Measurements from ENCODE around the gene SPP2. TPM values are rescaled to one million over a fixed set of nuclear protein-coding genes. Genes with fewer than 3 reads are reported as not detected.

Gene SPP2
- polyA plus RNA-seq, 12 donors: 0.59 TPM; not detected in 11

DNA sequence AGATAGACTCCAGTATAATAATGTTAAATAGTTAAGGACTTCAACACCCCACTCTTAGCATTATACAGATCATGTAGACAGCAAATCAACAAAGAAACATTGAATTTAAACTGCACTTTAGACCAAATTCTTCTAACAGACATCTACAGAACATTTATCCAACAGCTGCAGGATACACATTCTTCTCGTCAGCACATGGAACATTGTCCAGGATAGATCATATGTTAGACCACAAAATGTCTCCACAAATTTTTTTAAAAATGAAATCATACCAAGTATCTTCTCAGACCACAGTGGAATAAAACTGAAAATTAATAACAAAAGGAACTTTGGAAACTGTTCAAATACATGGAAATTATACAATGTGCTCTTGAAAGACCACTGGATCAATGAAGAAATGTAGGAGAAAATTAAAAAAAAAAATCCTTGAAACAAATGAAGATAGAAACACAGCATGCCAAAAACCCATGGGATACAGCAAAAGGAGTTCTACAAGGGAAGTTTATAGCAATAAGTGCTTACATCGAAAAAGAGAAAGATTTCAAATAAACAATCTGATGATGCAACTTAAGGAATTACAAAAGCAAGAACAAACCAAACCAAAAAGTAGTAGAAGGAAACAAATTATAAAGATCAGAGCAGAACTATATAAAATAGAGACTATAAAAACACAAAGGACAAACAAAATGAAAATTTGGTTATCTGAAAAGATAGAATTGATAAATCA lies 12.3 kb upstream of the SPP2 start:
- DNase-seq: no peak

GRCh38 chr2:234044157-234044556 lies 6.3 kb upstream of the SPP2 start:
- no peak for DNase-seq

DNA sequence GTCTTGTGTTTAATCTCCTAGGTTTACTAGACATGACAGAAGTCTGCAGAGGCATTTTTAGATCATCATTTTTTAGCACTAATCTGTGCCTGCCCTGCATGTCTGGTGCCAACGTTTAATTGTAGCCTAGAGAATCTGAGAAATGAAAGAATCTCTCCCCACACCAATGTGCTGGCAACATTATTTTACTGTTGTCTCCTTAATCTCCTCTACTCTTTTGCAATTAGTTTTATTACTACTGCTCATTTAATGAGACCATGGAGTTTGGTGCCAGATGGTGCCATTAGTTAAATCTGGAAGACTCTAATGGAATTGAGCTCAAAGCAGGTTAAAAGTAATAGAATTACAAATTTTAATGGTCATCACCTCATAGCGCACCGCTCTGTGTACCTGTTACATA lies 4.0 kb upstream of the SPP2 start:
- no peak for DNase-seq

GRCh38 chr2:234047361-234047760 lies 3.1 kb upstream of the SPP2 start:
- DNase-seq: no peak

GRCh38 chr2:234048049-234048448 lies 2.5 kb upstream of the SPP2 start:
- DNase-seq: no peak

DNA sequence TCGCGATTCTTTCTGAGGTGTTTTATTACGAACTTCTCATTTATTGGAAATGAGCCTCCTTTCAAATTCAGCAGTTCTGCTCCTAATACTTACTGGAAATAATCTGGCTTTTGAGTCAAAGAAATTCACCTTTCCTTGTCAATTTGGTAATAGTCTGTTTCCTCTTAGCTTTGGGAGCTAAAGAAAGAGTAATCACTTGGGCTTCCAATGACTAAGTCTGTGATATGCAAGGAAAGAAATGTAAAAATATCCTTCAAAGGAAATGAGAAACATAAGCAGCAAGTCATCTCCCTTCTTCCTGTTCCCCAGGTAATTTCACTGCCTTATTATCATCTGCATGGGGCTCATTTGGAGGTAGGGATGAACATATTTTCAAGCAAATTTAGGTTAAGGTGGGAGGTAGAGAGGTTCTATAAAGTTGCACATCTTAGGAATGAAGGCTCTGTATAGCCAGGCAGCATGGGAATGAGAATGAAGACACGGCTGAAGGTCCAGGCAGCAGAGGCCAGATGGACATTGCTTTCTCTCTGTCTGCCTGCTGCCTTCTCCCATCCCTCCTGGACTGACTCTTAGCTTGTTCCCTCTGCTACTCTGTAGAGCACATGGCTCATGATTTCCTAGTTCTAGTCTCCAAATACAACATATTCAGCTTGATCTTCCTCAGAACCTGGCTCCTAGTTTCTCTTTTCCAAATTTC lies 1.0 kb downstream of the SPP2 start:
- DNase-seq: no peak

DNA sequence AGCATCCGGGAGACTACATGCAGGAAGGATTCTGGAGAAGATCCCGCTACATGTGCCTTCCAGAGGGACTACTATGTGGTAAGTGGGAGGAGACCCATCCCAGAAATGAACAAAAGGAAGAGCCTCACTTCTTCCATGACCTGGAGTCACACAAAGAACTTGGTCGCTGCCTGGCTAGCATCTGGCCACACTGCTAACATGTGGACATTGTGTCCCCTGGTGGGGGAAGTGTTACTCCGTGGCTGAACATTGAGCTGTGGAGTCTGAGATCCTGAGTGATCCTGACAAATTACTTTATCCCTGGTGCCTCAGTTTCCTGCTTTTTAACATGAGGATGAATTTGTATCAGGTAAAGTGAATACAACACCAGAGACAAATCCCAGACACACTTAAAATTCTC lies 8.4 kb downstream of the SPP2 start:
- no peak for DNase-seq

- DNase-seq: no peak
These were observed 9.7 kb downstream of the SPP2 start for GRCh38 chr2:234060236-234060635.

GRCh38 chr2:234061624-234062257 lies 11.2 kb downstream of the SPP2 start:
- DNase-seq: no peak

GRCh38 chr2:234066587-234066986 lies 16.1 kb downstream of the SPP2 start:
- DNase-seq: no peak

DNA sequence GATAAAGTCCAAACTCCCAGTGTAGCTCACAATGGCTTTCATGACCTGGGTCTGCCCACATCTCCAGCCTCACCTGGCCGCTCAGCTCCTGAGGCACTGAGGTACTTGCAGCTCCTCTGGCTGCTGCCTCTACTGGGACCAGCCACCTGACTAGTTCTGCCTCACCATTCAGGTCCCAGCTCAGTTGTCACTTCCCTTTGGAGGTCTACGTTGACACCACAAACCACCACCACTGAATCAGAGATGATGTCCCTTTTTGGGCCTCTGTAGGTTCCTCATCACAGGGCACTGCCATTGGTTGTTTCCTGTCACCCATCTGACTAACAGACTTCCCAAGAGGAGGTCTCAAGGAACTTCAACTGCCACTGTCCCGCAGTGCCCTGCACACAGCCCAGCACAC lies 21.2 kb downstream of the SPP2 start:
- no peak for DNase-seq

DNA sequence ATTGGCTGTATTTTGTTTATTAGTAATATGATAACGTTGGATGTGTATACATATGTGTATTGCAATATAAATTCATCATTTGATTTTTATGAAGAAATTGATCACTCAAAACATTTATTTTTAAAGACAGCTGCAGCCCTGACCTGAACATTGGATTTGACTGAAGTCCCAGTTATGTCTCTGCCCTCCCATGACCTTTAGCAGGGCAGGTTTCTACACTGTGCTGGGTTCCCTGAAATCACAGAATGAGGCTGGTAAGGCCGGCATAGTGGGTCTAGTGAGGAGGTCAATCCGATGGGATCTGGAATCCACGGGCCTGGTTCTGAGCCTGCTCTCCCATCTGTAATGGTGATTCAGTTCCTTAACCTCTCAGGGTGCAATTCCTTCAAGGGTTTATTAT lies 22.0 kb downstream of the SPP2 start:
- DNase-seq: no peak

DNA sequence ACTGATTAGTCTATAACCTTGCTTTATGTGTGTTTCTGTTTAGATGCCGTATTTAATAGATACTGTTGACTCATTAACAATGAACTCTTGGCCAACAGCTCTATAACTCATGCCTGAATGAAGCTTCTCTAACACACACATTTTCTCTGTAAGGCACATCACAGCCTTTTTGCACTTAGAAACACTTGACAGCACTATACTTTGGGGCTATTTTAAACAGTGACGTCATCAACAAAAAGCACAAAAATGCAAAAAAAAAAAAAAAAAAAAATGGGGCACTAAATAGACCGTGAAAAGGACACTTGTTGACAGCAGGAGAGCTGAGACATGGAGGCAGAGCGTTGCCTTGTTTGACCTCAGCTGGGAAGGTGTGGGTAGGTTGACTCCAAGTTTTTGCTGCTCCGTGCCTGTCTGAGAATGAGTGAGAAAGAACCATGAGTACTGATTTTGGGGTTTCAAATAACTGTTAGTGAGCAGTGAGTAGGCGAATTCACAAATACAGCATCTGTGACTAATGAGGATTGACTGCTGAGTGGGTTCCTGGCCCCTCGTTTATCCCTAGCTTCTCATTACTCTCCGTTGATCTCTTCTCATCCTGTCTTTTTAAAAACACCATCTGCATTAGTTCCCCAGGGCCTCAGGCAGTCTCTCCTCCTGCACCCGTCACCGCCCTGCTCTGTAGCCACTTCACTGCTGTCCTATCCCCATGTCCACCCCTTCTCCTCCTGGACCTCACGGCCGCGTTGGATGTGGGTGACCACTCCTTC lies 24.4 kb downstream of the SPP2 start:
- DNase-seq: no peak

DNA sequence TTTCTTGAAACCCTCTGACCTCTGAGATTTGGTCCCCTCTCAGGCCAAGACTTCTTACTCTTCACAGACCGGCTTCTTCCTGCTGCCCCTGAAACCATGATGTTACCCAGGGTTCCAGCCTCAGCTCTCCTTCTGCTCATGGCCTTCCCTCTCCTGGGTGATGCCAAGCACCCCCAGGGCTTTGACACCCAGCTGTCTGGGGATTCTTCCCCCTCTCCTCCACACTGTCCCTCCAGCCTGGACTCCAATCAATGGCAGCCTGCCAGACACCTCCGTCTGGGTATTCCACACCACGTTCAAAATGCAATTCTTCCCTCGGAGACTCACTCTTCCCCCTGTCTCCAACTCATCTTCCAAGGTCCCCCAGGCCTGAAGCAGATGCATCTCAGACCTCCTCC lies 25.0 kb downstream of the SPP2 start:
- no peak for DNase-seq

- no peak for DNase-seq
These were observed 25.4 kb downstream of the SPP2 start for GRCh38 chr2:234075947-234076346.

DNA sequence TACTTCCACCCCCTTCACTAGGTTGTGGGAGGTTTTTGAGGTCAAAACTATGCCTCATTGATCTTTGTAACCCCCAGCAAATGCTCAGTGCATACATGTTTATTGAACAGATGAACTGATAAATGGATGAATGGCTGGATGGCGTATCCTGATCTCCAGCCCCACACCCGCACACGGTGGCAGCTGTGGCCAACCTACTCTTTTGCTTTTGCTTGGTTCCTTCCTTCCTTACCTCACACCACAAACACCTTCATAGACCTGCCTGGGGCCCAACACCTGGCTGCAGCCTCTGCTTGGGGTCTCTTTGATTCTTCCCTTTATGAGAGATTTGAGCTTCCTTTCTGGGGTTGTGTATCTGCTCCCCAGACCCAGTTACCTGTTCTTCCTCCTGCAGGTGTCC lies 25.9 kb downstream of the SPP2 start:
- no peak for DNase-seq

DNA sequence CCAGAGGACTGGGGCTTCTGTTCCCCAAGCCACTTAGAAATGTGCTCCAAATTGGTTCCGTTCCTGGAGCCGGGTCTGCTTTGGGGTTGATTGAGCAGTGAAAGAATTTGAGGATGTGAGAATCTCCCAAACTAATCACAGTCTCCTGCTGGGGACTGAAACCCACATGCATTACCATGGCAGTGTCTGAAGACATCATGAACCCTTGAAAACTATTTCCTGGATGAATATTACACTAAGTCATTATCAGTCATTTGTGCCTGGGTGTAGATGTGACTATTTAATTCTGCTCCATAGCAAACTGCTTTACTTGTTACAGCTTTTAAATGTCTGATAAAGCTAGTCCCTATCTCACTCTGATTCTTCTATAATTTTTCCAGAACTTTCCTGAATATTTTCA lies 27.6 kb downstream of the SPP2 start:
- DNase-seq: no peak

DNA sequence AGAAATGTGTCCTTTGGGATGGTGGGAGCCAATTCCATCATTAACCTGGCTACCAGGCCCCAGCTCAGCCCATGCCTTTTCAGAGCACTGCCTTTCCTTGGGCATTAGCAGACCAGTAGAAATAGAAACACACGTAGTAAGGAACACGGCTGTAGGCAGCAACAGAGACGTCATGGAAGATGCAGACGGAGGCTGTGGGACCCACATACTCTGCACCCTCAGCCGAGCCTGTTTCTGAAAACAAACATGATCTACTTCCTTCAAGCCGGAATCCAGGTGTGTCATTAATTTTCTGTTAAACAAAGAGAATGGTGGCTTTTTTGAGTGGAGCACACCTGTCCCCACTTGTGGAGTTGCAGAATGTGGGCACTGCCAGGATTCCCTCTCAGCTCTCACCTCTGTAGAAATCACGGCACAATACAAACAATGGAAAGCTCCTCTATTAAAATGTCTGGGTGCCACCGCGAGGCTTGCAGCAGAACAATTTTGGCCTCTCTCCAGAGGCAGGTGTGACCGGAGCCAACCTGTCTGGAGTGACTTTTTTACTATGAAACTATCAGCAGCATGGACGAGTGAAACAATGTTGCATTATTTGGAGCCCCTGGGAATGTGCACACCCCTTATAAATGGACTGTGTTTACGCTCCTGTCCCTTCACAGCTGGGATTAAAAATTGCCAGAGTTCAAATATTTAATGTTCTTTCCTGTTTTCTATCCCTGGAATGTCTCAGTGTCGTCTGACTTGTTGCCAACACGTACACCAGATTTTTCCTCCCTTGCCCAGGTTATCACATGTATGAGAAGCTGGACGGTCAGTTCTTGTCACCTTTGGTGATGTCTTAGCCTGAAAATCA lies 31.7 kb downstream of the SPP2 start:
- DNase-seq: no peak

DNA sequence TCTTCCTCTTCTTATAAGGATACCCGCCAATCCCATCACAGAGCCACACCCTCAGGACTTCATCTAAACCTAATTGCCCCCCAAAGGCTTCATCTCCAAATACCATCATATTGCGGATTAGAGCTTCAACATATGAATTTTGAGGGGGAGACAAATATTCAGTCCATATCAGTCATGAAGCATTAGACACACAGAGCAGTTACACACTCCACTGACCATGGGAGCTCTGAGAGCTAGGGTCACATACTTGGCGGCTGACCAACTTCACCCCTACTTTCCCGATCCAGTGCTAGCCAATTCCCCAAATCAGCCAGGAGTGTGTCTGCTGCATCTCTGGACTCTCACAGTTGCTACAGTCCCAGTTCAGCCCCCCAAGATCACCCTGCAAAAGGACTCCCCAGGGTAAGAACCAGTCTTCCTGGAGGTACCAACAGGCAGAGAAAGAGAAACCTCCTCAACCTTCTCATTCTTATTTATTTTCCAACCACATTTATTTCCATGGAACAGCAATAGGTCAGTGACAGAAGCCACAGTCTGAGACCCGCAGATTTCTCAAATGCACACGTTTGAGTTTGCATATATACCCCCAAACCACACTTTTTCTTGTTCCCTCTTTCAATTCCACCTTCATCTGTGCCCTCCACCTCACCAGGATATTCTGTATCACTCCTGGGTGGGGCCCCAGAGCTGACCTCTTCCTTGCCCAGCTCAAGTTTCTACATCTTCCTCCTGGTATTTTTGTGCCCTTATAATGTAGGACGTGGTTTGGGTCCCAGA lies 33.3 kb downstream of the SPP2 start:
- DNase-seq: no peak

DNA sequence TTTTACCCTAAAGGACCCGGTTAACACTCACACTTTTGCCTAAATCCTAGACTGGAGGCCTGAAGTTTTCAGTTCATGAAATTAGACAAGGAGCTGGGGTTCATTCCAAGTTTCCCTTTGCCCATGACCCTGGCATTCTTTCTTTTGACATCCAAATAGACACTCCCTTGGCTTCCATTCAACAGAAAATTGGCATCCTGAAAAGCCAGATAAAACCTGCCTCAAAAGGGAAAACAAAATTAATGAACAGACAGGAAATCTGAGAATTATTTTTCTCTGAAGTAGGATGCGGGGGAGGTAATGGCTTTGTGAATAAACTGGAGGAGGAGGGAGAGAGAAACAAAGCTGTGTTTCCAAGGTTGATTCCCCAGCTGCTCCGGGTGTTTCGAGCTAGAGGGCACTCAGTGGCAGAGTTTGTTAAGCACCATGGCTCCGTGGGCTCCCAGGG lies 41.0 kb downstream of the SPP2 start:
- no peak for DNase-seq

DNA sequence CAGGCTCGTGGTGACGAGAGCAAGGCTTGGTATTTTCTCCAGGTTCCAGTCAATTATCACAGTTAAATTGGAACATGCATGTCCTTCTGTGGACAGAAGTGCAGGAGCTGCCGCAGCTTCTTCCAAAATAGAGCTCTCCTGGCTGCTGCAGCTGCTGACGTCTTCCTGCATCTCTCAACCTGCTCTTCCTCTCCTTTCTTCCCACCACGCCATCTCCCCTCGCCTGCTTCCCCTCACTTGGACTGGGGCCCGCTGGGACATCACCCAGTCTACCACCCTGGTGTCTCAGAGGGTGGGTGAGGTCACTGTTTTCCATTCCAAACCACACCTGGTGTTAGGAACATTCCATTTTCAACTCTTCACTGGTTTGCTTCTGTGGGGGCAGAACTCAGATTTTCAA lies 41.4 kb downstream of the SPP2 start:
- DNase-seq: no peak

Measured in muscle of arm (tissue), 12 donors.